Measurements from ENCODE around the gene IGFBP7.

- TF ChIP-seq EZH2 (IDR thresholded peaks at IDR 0.05; ENCODE audit: insufficient read depth, poor library complexity, severe bottlenecking) (no peak), EZH2phosphoT487 (IDR thresholded peaks at IDR 0.05; ENCODE audit: insufficient read depth, low read depth) (no peak)
Observed at GRCh38 chr4:57131849-57132742, 21.9 kb upstream of the IGFBP7 start.
